ENCODE results near the gene PFAS.

The PFAS gene, protein sequence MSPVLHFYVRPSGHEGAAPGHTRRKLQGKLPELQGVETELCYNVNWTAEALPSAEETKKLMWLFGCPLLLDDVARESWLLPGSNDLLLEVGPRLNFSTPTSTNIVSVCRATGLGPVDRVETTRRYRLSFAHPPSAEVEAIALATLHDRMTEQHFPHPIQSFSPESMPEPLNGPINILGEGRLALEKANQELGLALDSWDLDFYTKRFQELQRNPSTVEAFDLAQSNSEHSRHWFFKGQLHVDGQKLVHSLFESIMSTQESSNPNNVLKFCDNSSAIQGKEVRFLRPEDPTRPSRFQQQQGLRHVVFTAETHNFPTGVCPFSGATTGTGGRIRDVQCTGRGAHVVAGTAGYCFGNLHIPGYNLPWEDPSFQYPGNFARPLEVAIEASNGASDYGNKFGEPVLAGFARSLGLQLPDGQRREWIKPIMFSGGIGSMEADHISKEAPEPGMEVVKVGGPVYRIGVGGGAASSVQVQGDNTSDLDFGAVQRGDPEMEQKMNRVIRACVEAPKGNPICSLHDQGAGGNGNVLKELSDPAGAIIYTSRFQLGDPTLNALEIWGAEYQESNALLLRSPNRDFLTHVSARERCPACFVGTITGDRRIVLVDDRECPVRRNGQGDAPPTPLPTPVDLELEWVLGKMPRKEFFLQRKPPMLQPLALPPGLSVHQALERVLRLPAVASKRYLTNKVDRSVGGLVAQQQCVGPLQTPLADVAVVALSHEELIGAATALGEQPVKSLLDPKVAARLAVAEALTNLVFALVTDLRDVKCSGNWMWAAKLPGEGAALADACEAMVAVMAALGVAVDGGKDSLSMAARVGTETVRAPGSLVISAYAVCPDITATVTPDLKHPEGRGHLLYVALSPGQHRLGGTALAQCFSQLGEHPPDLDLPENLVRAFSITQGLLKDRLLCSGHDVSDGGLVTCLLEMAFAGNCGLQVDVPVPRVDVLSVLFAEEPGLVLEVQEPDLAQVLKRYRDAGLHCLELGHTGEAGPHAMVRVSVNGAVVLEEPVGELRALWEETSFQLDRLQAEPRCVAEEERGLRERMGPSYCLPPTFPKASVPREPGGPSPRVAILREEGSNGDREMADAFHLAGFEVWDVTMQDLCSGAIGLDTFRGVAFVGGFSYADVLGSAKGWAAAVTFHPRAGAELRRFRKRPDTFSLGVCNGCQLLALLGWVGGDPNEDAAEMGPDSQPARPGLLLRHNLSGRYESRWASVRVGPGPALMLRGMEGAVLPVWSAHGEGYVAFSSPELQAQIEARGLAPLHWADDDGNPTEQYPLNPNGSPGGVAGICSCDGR (N-terminal part only)

DNA sequence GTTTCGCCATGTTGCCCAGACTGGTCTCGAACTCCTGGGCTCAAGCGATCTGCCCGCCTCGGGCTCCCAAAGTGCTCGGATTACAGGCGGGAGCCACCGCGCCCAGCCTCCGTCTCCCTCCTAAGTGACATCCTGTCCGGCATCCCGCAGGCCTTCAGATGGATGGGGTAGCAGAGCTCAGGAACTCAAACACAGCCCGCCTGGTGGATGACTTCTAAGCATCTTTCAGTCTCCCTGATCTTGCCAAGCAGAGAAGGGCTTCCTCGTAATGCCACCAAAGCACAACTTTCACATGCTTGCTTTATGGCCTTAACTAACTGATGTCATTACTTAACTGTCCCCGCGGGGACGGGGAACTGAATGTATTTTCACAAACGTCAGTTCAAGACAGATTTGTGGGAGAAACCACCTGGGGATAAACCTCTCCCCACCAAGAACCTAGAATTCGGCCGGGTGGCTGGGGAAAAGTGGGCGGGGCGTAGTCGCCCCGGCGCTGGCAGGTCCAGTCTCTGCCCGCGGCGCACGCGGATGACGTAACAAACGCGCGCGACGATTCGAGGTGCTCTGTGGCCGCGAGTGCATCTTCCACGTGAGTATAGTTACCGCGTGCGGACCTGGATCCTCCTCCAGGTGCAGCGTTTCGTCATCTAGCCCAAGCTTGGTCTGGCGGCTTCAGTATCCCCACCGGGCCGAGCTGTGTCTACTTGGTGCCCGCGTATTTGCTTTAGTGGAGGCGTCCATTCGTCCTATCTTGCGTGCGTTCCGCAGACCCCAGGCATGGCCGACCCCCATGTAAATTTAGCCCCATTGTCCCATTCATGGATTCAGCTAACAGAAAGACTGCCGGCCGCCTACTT, at the start of gene PFAS:
TSS of gene PFAS (plus strand) at position 539 of the 857 bp plus-strand sequence. CDS start 4,649 bp downstream, outside the sequence.
- TF ChIP-seq, protein P1, sequence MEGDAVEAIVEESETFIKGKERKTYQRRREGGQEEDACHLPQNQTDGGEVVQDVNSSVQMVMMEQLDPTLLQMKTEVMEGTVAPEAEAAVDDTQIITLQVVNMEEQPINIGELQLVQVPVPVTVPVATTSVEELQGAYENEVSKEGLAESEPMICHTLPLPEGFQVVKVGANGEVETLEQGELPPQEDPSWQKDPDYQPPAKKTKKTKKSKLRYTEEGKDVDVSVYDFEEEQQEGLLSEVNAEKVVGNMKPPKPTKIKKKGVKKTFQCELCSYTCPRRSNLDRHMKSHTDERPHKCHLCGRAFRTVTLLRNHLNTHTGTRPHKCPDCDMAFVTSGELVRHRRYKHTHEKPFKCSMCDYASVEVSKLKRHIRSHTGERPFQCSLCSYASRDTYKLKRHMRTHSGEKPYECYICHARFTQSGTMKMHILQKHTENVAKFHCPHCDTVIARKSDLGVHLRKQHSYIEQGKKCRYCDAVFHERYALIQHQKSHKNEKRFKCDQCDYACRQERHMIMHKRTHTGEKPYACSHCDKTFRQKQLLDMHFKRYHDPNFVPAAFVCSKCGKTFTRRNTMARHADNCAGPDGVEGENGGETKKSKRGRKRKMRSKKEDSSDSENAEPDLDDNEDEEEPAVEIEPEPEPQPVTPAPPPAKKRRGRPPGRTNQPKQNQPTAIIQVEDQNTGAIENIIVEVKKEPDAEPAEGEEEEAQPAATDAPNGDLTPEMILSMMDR (IDR thresholded peaks at IDR 0.05; ENCODE audit: borderline replicate concordance, insufficient read depth, low read depth, low read length) = no peak
- peak within 1 kb of the TSS; percentile 81 for H3K4me3 ChIP-seq (ENCODE audit: low read depth, low read length)

GRCh38 chr17:8204761-8205555, 44.1 kb upstream of the PFAS start:
- TF ChIP-seq, protein P1 (IDR thresholded peaks at IDR 0.05; ENCODE audit: borderline replicate concordance, insufficient read depth, low read depth, low read length) = no peak
- no peak overlapping the region for H3K4me3 ChIP-seq (ENCODE audit: low read depth, low read length)

DNA sequence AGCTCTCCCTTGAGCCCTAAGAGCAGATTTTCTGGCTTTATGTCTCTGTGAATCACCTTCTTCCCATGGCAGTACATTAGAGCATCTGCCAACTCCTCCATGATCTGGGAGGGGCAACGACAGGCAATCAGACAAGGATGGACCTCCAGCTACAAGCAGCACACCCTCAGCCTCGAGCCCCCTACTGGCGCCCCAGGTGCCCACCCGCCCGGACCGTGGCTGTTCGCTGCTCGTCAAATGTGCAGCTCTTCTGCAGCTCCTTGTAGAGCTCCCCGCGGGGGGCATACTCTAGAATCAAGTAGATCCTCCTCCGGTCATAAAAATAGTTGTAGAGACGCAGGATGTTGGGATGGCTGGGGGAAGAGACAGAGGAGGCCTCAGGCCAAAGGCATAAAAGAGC, 42.6 kb upstream of the PFAS start:
- TF ChIP-seq, protein P1 (IDR thresholded peaks at IDR 0.05; ENCODE audit: borderline replicate concordance, insufficient read depth, low read depth, low read length) = no peak
- no peak overlapping the region for H3K4me3 ChIP-seq (ENCODE audit: low read depth, low read length)

DNA sequence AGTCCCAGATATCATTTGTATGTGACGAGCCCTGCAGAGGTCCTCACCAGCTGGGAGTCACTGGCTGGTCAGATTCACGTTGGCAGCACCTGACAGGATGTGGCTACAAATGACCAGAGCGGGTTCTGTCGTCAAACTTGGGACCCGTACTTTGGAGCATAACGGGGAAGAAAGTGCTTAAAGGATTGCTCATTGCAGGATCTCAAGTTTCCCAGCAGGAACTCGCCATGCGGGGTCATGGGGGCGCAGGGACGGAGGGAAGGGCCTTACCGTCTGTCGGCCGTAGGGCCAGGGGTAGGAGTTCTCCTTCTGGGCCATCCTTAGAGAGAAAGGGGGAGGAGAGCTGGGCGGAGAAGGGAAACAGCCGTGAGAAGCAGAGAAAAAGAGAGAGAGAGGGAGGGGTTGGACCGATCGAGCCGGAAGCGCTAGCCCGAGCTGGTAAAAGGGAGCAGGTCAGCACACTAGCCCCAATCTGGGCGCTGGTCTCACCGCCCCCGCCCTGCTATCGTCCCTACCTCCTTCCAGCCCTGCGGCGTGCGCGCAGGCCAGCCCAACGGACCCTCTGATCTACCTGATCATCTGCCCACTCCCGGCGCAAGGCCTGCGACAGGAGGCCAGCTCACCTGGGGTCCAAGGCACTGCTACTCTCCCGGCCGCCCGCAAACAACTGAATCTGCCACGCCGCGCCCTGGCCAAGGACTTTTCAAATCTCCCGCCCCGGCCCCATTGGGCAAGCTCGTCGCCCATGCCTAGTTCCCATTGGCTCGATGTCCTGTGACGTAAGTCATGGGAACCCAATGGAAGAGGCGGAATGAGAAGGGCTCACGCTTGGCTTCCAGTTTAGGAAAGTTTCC, 39.0 kb upstream of the PFAS start, which contains the start of gene AURKB:
TSS of gene AURKB (minus strand) at position 669 of the 854 bp plus-strand sequence. CDS start at position 318, 351 bp downstream.
- peak within 1 kb of the TSS; percentile 89 for H3K4me3 ChIP-seq (ENCODE audit: low read depth, low read length)
- TF ChIP-seq, protein P1 (IDR thresholded peaks at IDR 0.05; ENCODE audit: borderline replicate concordance, insufficient read depth, low read depth, low read length) = no peak

DNA sequence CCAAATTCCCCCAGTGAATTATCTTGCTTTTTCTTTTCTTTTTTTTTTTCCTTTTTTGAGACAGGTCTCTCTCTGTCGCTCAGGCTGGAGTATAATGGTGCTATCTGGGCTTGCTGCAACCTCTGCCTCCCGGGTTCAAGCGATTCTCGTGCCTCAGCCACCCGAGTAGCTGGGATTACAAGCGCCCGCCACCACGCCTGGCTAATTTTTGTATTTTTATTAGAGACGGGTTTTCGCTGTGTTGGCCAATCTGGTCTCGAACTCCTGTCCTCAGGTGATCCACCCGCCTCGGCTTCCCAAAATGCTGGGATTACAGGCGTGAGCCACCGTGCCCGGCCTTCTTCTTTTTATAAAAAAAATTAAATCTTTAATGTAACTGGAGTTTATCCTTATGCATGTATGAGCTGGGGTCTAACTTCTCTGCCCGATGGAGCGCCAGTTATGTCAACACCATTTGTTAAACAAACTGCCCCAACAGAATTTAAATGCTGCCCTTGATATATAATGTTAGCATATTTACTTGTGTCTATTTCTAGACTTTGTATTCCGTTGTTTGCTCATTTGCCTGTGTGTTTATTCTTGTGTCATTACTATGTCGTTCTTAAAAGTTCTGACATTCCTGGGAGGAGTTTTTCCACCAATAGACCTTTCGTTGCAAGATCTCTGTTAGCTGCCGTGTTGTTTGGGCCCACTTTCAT, 38.2 kb upstream of the PFAS start:
- H3K4me3 ChIP-seq (ENCODE audit: low read depth, low read length) = peak overlapping the region; percentile 89
- TF ChIP-seq, protein P1 (IDR thresholded peaks at IDR 0.05; ENCODE audit: borderline replicate concordance, insufficient read depth, low read depth, low read length) = no peak
